ENCODE measurements around the gene MAP2K4. TPM values are rescaled to one million over a fixed set of nuclear protein-coding genes. Genes with fewer than 3 reads are reported as not detected.
A peak's percentile ranks its signal among the peaks of the same experiment; 100 is the strongest.

Gene MAP2K4
- total RNA-seq, 1 experiment from 2014 or later: 46.1 TPM

DNA sequence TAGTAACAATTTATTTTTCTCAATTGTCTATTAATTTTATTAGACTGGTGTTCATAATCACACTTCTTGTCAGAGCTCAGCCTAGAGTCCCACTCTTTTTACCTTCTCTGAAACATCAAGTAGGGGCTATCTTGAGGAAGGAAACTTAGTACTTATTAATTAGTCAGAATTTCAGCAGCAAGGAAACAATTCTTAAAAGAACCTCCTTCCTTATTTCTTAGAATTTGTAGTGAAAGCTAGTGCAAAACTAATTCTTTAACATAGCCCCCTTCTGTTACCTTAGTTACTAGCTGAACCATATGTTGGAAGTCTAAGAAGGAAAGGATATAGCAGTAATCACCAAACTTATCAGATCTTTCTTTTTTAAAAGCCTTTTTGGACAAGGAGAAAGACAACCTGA, 35.2 kb downstream of the MAP2K4 start:
- peaks cover 0 to 2% (median 0%) of the 10 kb centered on the region in 3 experiments; a peak in 1 of 7 replicates for H3K36me3 Mint-ChIP-seq (ENCODE audit: insufficient read depth in 1 of 3, low read depth in 3 of 3)
- no peaks in the 10 kb centered on the region for H4K20me1 ChIP-seq (ENCODE audit: control insufficient read depth, insufficient read depth, insufficient read length)
- H3K4me2 ChIP-seq (ENCODE audit: insufficient read depth, insufficient read length, low read length): no peak overlapping the region

More for the DNA sequence above, 35.2 kb downstream of the MAP2K4 start:
- Mint-ChIP-seq H3K27me3 (ENCODE audit: low read depth) (no peaks in the 10 kb centered on the region), H3K9me3 (no peaks in the 10 kb centered on the region), H3K4me1 (peaks cover 50 to 56% of the 10 kb centered on the region in 2 experiments), H3K27ac (peak overlapping the region; percentile 18 to 74 (median 38); a peak in 4 of 7 replicates), H3K4me3 (no peak overlapping the region; a peak in 1 of 5 replicates)
- Histone ChIP-seq H3T11ph (ENCODE audit: low read length) (no peak overlapping the region), H2AFZ (ENCODE audit: low read length) (no peak overlapping the region), H3K23ac (ENCODE audit: insufficient read length, low read depth, low read length) (no peak overlapping the region), H2BK5ac (ENCODE audit: insufficient read length, low read length) (no peak overlapping the region), H3K27ac (ENCODE audit: insufficient read length, low read depth, low read length) (no peak overlapping the region), H3K9ac (ENCODE audit: extremely low read depth, insufficient read length, low read length) (no peak overlapping the region), H3K14ac (ENCODE audit: insufficient read depth, low read length) (no peak overlapping the region), H3K23me2 (ENCODE audit: insufficient read length, low read depth, low read length, poor library complexity, severe bottlenecking) (no peaks in the 10 kb centered on the region), H3K27me3 (ENCODE audit: insufficient read depth, low read length) (no peaks in the 10 kb centered on the region), H2BK20ac (ENCODE audit: low read depth, low read length, poor library complexity, severe bottlenecking) (no peak overlapping the region), H3K4ac (ENCODE audit: low read depth, low read length) (no peak overlapping the region), H3K18ac (ENCODE audit: insufficient read length, low read depth, low read length) (no peak overlapping the region), H3K79me1 (ENCODE audit: insufficient read depth, low read depth, low read length, poor library complexity, severe bottlenecking) (no peaks in the 10 kb centered on the region), H3K4me1 (ENCODE audit: insufficient read depth, low read length) (peaks cover 2% of the 10 kb centered on the region; the same call in 1 of the 2 replicates), H4K8ac (replicated peaks; ENCODE audit: insufficient read length, low read depth, low read length) (no peak overlapping the region), H3K79me2 (ENCODE audit: insufficient read depth, low read length) (peaks cover 4% of the 10 kb centered on the region; the same call in 1 of the 2 replicates), H4K91ac (ENCODE audit: insufficient read length, low read depth, low read length) (no peak overlapping the region), H2AK5ac (ENCODE audit: insufficient read length, low read length) (no peak overlapping the region), H2BK120ac (ENCODE audit: low read depth, low read length, poor library complexity, severe bottlenecking) (no peak overlapping the region), H2BK15ac (ENCODE audit: low read depth, low read length) (no peak overlapping the region), H4K5ac (ENCODE audit: insufficient read length, low read depth, low read length) (no peak overlapping the region), H3K56ac (ENCODE audit: insufficient read length, low read depth, low read length) (no peak overlapping the region), H3K9me3 (ENCODE audit: control insufficient read depth, low read depth, low read length) (no peaks in the 10 kb centered on the region), H2BK12ac (ENCODE audit: insufficient read length, low read depth, low read length) (no peak overlapping the region)
- no peak for TF ChIP-seq CTCF (conservative IDR thresholded peaks at IDR 0.05)
- no peak for DNase-seq

All from H9 (cell line).